H9 (cell line): ENCODE results near the gene CDK9. TPM values are rescaled to one million over a fixed set of nuclear protein-coding genes. Genes with fewer than 3 reads are reported as not detected.
A peak's percentile ranks its signal among the peaks of the same experiment; 100 is the strongest.

Source experiments
- DNase-seq: peaks from one replicate; pipeline ENCODE4 v3.0.0-alpha.2; 2017
- H2AFZ ChIP-seq: one replicate; pipeline ENCODE4 v1.6.1; 2013; ENCODE audit warnings: mild to moderate bottlenecking, low read length, control low read depth, moderate library complexity
- H2AK5ac ChIP-seq: 2 replicates; pipeline ENCODE4 v1.6.1; 2013; ENCODE audit warnings: low read length, control low read depth, mixed read lengths; ENCODE audit not compliant: insufficient read length
- H2BK120ac ChIP-seq: one replicate; pipeline ENCODE4 v1.6.1; 2013; ENCODE audit warnings: low read depth, mild to moderate bottlenecking, low read length, control low read depth, inconsistent platforms; ENCODE audit not compliant: poor library complexity, severe bottlenecking
- H2BK12ac ChIP-seq: 2 replicates; pipeline ENCODE4 v1.6.1; 2013; ENCODE audit warnings: low read length, control low read depth, mixed read lengths, low read depth; ENCODE audit not compliant: insufficient read length
- H2BK15ac ChIP-seq: 2 replicates; pipeline ENCODE4 v1.6.1; 2013; ENCODE audit warnings: low read depth, low read length, control low read depth
- H2BK20ac ChIP-seq: one replicate; pipeline ENCODE4 v1.6.1; 2013; ENCODE audit warnings: low read depth, mild to moderate bottlenecking, low read length, control low read depth, inconsistent platforms; ENCODE audit not compliant: poor library complexity, severe bottlenecking
- H2BK5ac ChIP-seq: 2 replicates; pipeline ENCODE4 v1.6.1; 2013; ENCODE audit warnings: low read length, control low read depth, mixed read lengths; ENCODE audit not compliant: insufficient read length
- H3K14ac ChIP-seq: 2 replicates; pipeline ENCODE4 v1.6.1; 2013; ENCODE audit warnings: low read length, control low read depth; ENCODE audit not compliant: insufficient read depth
- H3K18ac ChIP-seq: 2 replicates; pipeline ENCODE4 v1.6.1; 2013; ENCODE audit warnings: low read depth, mild to moderate bottlenecking, mixed read lengths, low read length, control low read depth; ENCODE audit not compliant: insufficient read length
- H3K23ac ChIP-seq: 2 replicates; pipeline ENCODE4 v1.6.1; 2013; ENCODE audit warnings: low read length, control low read depth, mixed read lengths, low read depth; ENCODE audit not compliant: insufficient read length
- H3K23me2 ChIP-seq: 2 replicates; pipeline ENCODE4 v1.6.1; 2013; ENCODE audit warnings: low read depth, mild to moderate bottlenecking, mixed read lengths, low read length, control low read depth; ENCODE audit not compliant: insufficient read length, poor library complexity, severe bottlenecking
- H3K27ac ChIP-seq: 2 replicates; pipeline ENCODE4 v1.5.1; 2013; ENCODE audit warnings: low read length, control low read depth, mixed read lengths, low read depth; ENCODE audit not compliant: insufficient read length
- H3K27me3 ChIP-seq: 2 replicates; pipeline ENCODE4 v1.6.1; 2013; ENCODE audit warnings: low read length, control low read depth, inconsistent platforms; ENCODE audit not compliant: insufficient read depth
- H3K4ac ChIP-seq: 2 replicates; pipeline ENCODE4 v1.6.1; 2013; ENCODE audit warnings: low read depth, mild to moderate bottlenecking, control low read depth, inconsistent platforms, low read length, moderate library complexity
- H3K4me1 ChIP-seq: 2 replicates; pipeline ENCODE4 v1.6.1; 2013; ENCODE audit warnings: low read length, control low read depth, inconsistent platforms; ENCODE audit not compliant: insufficient read depth
- H3K4me2 ChIP-seq: 2 replicates; pipeline ENCODE4 v1.6.1; 2013; ENCODE audit warnings: low read length, control low read depth, mixed read lengths; ENCODE audit not compliant: insufficient read length, insufficient read depth
- H3K56ac ChIP-seq: 2 replicates; pipeline ENCODE4 v1.6.1; 2013; ENCODE audit warnings: low read depth, mild to moderate bottlenecking, mixed read lengths, low read length, control low read depth; ENCODE audit not compliant: insufficient read length
- H3K79me1 ChIP-seq: 2 replicates; pipeline ENCODE4 v1.6.1; 2013; ENCODE audit warnings: low read depth, mild to moderate bottlenecking, moderate library complexity, low read length, control low read depth, inconsistent platforms; ENCODE audit not compliant: insufficient read depth, poor library complexity, severe bottlenecking
- H3K79me2 ChIP-seq: 2 replicates; pipeline ENCODE4 v1.6.1; 2013; ENCODE audit warnings: low read length, control low read depth, inconsistent platforms; ENCODE audit not compliant: insufficient read depth
- H3K9ac ChIP-seq: 2 replicates; pipeline ENCODE4 v1.6.1; 2013; ENCODE audit warnings: low read length, control low read depth, mixed read lengths; ENCODE audit not compliant: insufficient read length; ENCODE audit errors: extremely low read depth
- H3K9me3 ChIP-seq: one replicate; pipeline ENCODE4 v1.6.1; 2013; ENCODE audit warnings: low read depth, low read length, inconsistent platforms; ENCODE audit not compliant: control insufficient read depth
- H3T11ph ChIP-seq: one replicate; pipeline ENCODE4 v1.6.1; 2013; ENCODE audit warnings: mild to moderate bottlenecking, low read length, control low read depth, inconsistent platforms
- H4K20me1 ChIP-seq: one replicate; pipeline ENCODE4 v1.6.1; 2013; ENCODE audit not compliant: control insufficient read depth, insufficient read length, insufficient read depth
- H4K5ac ChIP-seq: 2 replicates; pipeline ENCODE4 v1.6.1; 2013; ENCODE audit warnings: low read depth, mild to moderate bottlenecking, mixed read lengths, low read length, control low read depth; ENCODE audit not compliant: insufficient read length
- H4K8ac ChIP-seq: replicated peaks from 2 replicates; pipeline ENCODE4 v1.6.1; 2013; ENCODE audit warnings: low read length, control low read depth, mixed read lengths, low read depth; ENCODE audit not compliant: insufficient read length
- H4K91ac ChIP-seq: 2 replicates; pipeline ENCODE4 v1.6.1; 2013; ENCODE audit warnings: low read depth, mild to moderate bottlenecking, moderate library complexity, mixed read lengths, low read length, control low read depth; ENCODE audit not compliant: insufficient read length
- H3K27ac Mint-ChIP-seq, 3 experiments: 2 replicates in 2 of 3; 3 replicates in 1 of 3; pipeline ENCODE4 v1.8.0; 2020 to 2021; ENCODE audit warnings: mixed read lengths in 3 of 3, mild to moderate bottlenecking in 1 of 3, moderate library complexity in 1 of 3
- H3K27me3 Mint-ChIP-seq: 2 replicates; pipeline ENCODE4 v1.8.0; 2021; ENCODE audit warnings: low read depth, mild to moderate bottlenecking, moderate library complexity, mixed read lengths
- H3K36me3 Mint-ChIP-seq, 3 experiments: 2 replicates in 2 of 3; 3 replicates in 1 of 3; pipeline ENCODE4 v1.8.0; 2020 to 2021; ENCODE audit warnings: low read depth in 3 of 3, mixed read lengths in 3 of 3; ENCODE audit not compliant: insufficient read depth in 1 of 3
- H3K4me1 Mint-ChIP-seq, 2 experiments: 2 replicates each; pipeline ENCODE4 v1.8.0; 2020; ENCODE audit warnings: mixed read lengths in 2 of 2
- H3K4me3 Mint-ChIP-seq, 2 experiments: 2 replicates in 1 of 2; 3 replicates in 1 of 2; pipeline ENCODE4 v1.8.0; 2020 to 2021; ENCODE audit warnings: mild to moderate bottlenecking in 2 of 2, mixed read lengths in 2 of 2, moderate library complexity in 1 of 2
- H3K9me3 Mint-ChIP-seq, 2 experiments: 2 replicates in 1 of 2; 3 replicates in 1 of 2; pipeline ENCODE4 v1.8.0; 2020; ENCODE audit warnings: mild to moderate bottlenecking in 2 of 2, mixed read lengths in 2 of 2, moderate library complexity in 1 of 2
- CTCF ChIP-seq: fragments of 200-600 bp; sonication (generic); conservative IDR thresholded peaks from 3 replicates; pipeline ENCODE4 v1.8.0; 2021; ENCODE audit warnings: antibody characterized with exemption, mild to moderate bottlenecking
- WGBS: extraction: QIAGEN DNeasy Blood & Tissue Kit; methylation state at CpG from one replicate; pipeline ENCODE4 v1.1.7; 2013; ENCODE audit warnings: missing lambda C conversion rate, low lambda C conversion rate, mixed read lengths; ENCODE audit not compliant: insufficient read length; ENCODE audit errors: extremely low coverage; 5-methylcytosine and 5-hydroxymethylcytosine counted together
- total RNA-seq: library from RNA; stranded (reverse); gene quantifications from 2 replicates; pipeline ENCODE4 v1.2.1, GENCODE V29; 2021

The CDK9 gene
- total RNA-seq, 1 experiment from 2014 or later = 85.7 TPM

GRCh38 chr9:127777368-127777980 is 8.4 kb upstream of the CDK9 start:
- Histone ChIP-seq H3K27ac (no peak overlapping the region), H4K91ac (no peak overlapping the region), H4K8ac (no peak overlapping the region), H2BK5ac (no peak overlapping the region), H2AK5ac (no peak overlapping the region), H3K4me2 (no peak overlapping the region), H3K14ac (no peak overlapping the region), H2BK15ac (no peak overlapping the region), H3K4me1 (no peaks in the 10 kb centered on the region; the same call in 1 of the 2 replicates), H3K9ac (no peak overlapping the region), H3K9me3 (no peaks in the 10 kb centered on the region), H2BK120ac (no peak overlapping the region), H3K79me2 (no peaks in the 10 kb centered on the region), H3K27me3 (no peaks in the 10 kb centered on the region; the same call in 1 of the 2 replicates), H2AFZ (no peak overlapping the region), H3K79me1 (no peaks in the 10 kb centered on the region), H4K20me1 (no peaks in the 10 kb centered on the region), H3K4ac (no peak overlapping the region), H4K5ac (no peak overlapping the region), H3K23ac (no peak overlapping the region), H2BK20ac (no peak overlapping the region), H3K18ac (no peak overlapping the region), H3T11ph (no peak overlapping the region), H3K23me2 (peaks cover 2% of the 10 kb centered on the region), H3K56ac (no peak overlapping the region), H2BK12ac (no peak overlapping the region)
- peak overlapping the region in 1 of 3 experiments; percentile 22; a peak in 1 of 7 replicates for H3K27ac Mint-ChIP-seq
- DNase-seq = no peak
- no CpG with 5 or more reads among the region's 18 CpGs for WGBS
- no peak for TF ChIP-seq CTCF
- H3K4me1 Mint-ChIP-seq = peaks cover 7 to 26% of the 10 kb centered on the region in 2 experiments
- H3K4me3 Mint-ChIP-seq = peak overlapping the region in 1 of 2 experiments; percentile 2; a peak in 1 of 5 replicates
- H3K36me3 Mint-ChIP-seq = no peaks in the 10 kb centered on the region
- H3K27me3 Mint-ChIP-seq = no peaks in the 10 kb centered on the region
- no peaks in the 10 kb centered on the region for H3K9me3 Mint-ChIP-seq
